K562 (cell line): ENCODE data around the gene POMC. TPM values are rescaled to one million over a fixed set of nuclear protein-coding genes. Genes with fewer than 3 reads are reported as not detected.

Source experiments
- ATAC-seq: fragments of 200-7000 bp; cut with Tn5 transposase; 3 replicates; pipeline ENCODE4 v1.9.1; 2020; ENCODE audit warnings: moderate library complexity
- BruUV-seq: library from RNA; stranded (reverse); fragments of 400-500 nt; replicated peaks from 2 replicates; lab custom pipeline; 2021; lab: Mats Ljungman, UMichigan
- CTCF ChIA-PET: fragments of 300-600 bp; formaldehyde crosslinking; extraction: SDS; loops from one replicate; lab custom pipeline; 2021; ENCODE audit warnings: low intra/inter-chr PET ratio; lab: Yijun Ruan, JAX
- POLR2A ChIA-PET: fragments of 300-600, 350-650 bp; sonication (Branson Sonifier 250); formaldehyde crosslinking; extraction: SDS; loops from one replicate; lab custom pipeline; 2021; ENCODE audit warnings: antibody characterized with exemption, inconsistent platforms; lab: Yijun Ruan, JAX
- DNase-seq, 4 experiments: peaks; one replicate each; pipeline versions ENCODE4 v3.0.0 to v3.0.0-alpha.2; 2011 to 2018; ENCODE audit warnings: low spot score in 3 of 4, mixed read lengths in 3 of 4; ENCODE audit errors: extremely low read depth in 1 of 4
- FAIRE-seq: peaks from 2 replicates; lab custom pipeline; 2011; peaks lifted over from hg19 to GRCh38; lab: Jason Lieb, UNC
- H2AFZ ChIP-seq: 2 replicates; pipeline ENCODE4 v1.6.0; 2011; ENCODE audit warnings: low read depth, low read length, control low read depth, inconsistent platforms
- H3K27ac ChIP-seq: fragments of 200-600 bp; 3 replicates; pipeline ENCODE4 v1.8.0; 2011; ENCODE audit warnings: low read depth, mild to moderate bottlenecking, control low read depth, inconsistent platforms, low read length, moderate library complexity, mixed read lengths; ENCODE audit errors: extremely low read depth
- H3K27me3 ChIP-seq, 2 experiments: fragments of 300-600 bp in 1 of 2; 2 replicates in 1 of 2; 3 replicates in 1 of 2; pipeline versions ENCODE4 v1.6.0 to v1.8.0; 2011; ENCODE audit warnings: inconsistent platforms in 2 of 2, low read length in 2 of 2, mild to moderate bottlenecking in 1 of 2, mixed read lengths in 1 of 2, moderate library complexity in 1 of 2; ENCODE audit not compliant: control insufficient read depth in 2 of 2, insufficient read depth in 2 of 2
- H3K36me3 ChIP-seq: fragments of 300-600 bp; 3 replicates; pipeline ENCODE4 v1.8.0; 2011; ENCODE audit warnings: mild to moderate bottlenecking, low read length, inconsistent platforms; ENCODE audit not compliant: control insufficient read depth, insufficient read depth
- H3K4me1 ChIP-seq, 2 experiments: fragments of 200-600 bp in 1 of 2; replicated peaks in 1 of 2; 2 replicates in 1 of 2; 3 replicates in 1 of 2; pipeline versions ENCODE4 v1.5.1 to v1.8.0; 2011; ENCODE audit warnings: inconsistent platforms in 2 of 2, low read length in 2 of 2, mild to moderate bottlenecking in 1 of 2, mixed read lengths in 1 of 2, moderate library complexity in 1 of 2; ENCODE audit not compliant: control insufficient read depth in 2 of 2, insufficient read depth in 2 of 2
- H3K4me2 ChIP-seq: 2 replicates; pipeline ENCODE4 v1.6.1; 2011; ENCODE audit warnings: low read length, control low read depth, inconsistent platforms, mixed read lengths; ENCODE audit not compliant: insufficient read depth
- H3K4me3 ChIP-seq: fragments of 200-600 bp; sonication (generic), shearing (Covaris generic); 2 replicates; pipeline ENCODE4 v1.5.1; 2016; ENCODE audit warnings: control low read depth, inconsistent platforms
- H3K79me2 ChIP-seq: fragments of 200-600 bp; 3 replicates; pipeline ENCODE4 v1.8.0; 2011; ENCODE audit warnings: low read length, inconsistent platforms; ENCODE audit not compliant: control insufficient read depth, insufficient read depth
- H3K9ac ChIP-seq, 2 experiments: 2 replicates each; pipeline versions ENCODE4 v1.6.0 to v1.6.1; 2011; ENCODE audit warnings: low read depth in 2 of 2, low read length in 2 of 2, control low read depth in 1 of 2, inconsistent platforms in 1 of 2, mild to moderate bottlenecking in 1 of 2, mixed read lengths in 1 of 2; ENCODE audit not compliant: insufficient read depth in 1 of 2
- H3K9me1 ChIP-seq: one replicate; pipeline ENCODE4 v1.6.0; 2011; ENCODE audit warnings: inconsistent platforms, mild to moderate bottlenecking, low read length, moderate library complexity; ENCODE audit not compliant: control insufficient read depth, insufficient read depth
- H3K9me3 ChIP-seq: replicated peaks from 2 replicates; pipeline ENCODE4 v1.5.1; 2011; ENCODE audit warnings: low read depth, low read length, inconsistent platforms; ENCODE audit not compliant: control insufficient read depth, insufficient read depth
- H4K20me1 ChIP-seq: replicated peaks from 2 replicates; pipeline ENCODE4 v1.6.1; 2011; ENCODE audit warnings: low read length, inconsistent platforms, mixed read lengths; ENCODE audit not compliant: control insufficient read depth, insufficient read depth
- BACH1 ChIP-seq: fragments of 200-800 bp; sonication (Bioruptor generic); IDR thresholded peaks from 2 replicates; pipeline ENCODE4 v1.6.1; 2016; ENCODE audit warnings: missing genetic modification characterization, missing compliant biosample characterization
- CHD4 ChIP-seq: fragments of 200-600 bp; sonication (generic); IDR thresholded peaks from 3 replicates; pipeline ENCODE4 v1.6.1; 2012; ENCODE audit warnings: low read depth, mild to moderate bottlenecking, mixed read lengths, low read length, inconsistent platforms; ENCODE audit not compliant: insufficient read depth, insufficient replicate concordance, poor library complexity, severe bottlenecking
- ETV1 ChIP-seq: fragments of 450-650 bp; conservative IDR thresholded peaks from 2 replicates; pipeline ENCODE4 v1.6.1; 2016; ENCODE audit warnings: missing genetic modification characterization, control low read depth, low read depth, missing compliant biosample characterization
- NUFIP1 ChIP-seq: fragments of 450-650 bp; IDR thresholded peaks from 2 replicates; pipeline ENCODE4 v1.6.1; 2018; ENCODE audit not compliant: partially characterized antibody
- PURB ChIP-seq: sonication (generic); formaldehyde crosslinking; IDR thresholded peaks from 2 replicates; pipeline ENCODE4 v1.9.0; 2021; ENCODE audit warnings: low read depth, mild to moderate bottlenecking, missing genetic modification reagents
- RCOR1 ChIP-seq, 2 experiments: IDR thresholded peaks; 2 replicates each; pipeline ENCODE4 v1.6.1; 2012; ENCODE audit warnings: low read depth in 2 of 2, low read length in 2 of 2, borderline replicate concordance in 1 of 2, improper control_type of control experiment in 1 of 2
- SAP30 ChIP-seq: fragments of 200-600 bp; sonication (generic); IDR thresholded peaks from 2 replicates; pipeline ENCODE4 v1.6.1; 2012; ENCODE audit warnings: borderline replicate concordance, low read depth, mild to moderate bottlenecking, moderate library complexity, low read length, control low read depth, inconsistent platforms; ENCODE audit not compliant: insufficient read depth, poor library complexity, severe bottlenecking
- SMARCA5 ChIP-seq: fragments of 450-650 bp; IDR thresholded peaks from 2 replicates; pipeline ENCODE4 v1.6.1; 2016
- TCF3 ChIP-seq: sonication (generic); formaldehyde crosslinking; IDR thresholded peaks from 2 replicates; pipeline ENCODE4 v1.4.0; 2020; ENCODE audit warnings: mild to moderate bottlenecking, missing genetic modification reagents
- TCF7 ChIP-seq: sonication (generic); IDR thresholded peaks from 2 replicates; pipeline ENCODE4 v1.6.1; 2016; ENCODE audit warnings: antibody characterized with exemption, borderline replicate concordance
- U2AF1 ChIP-seq: fragments of 200-400 bp; formaldehyde crosslinking; optimal IDR thresholded peaks from 2 replicates; pipeline ENCODE3; 2017; ENCODE audit warnings: mild to moderate bottlenecking, low read depth, low read length, moderate library complexity
- ZNF134 ChIP-seq: fragments of 250-450 bp; sonication (Bioruptor Pico); conservative IDR thresholded peaks from 2 replicates; pipeline ENCODE4 v1.4.0; 2020
- ZNF232 ChIP-seq: sonication (generic); formaldehyde crosslinking; IDR thresholded peaks from 2 replicates; pipeline ENCODE4 v1.8.0; 2022; ENCODE audit warnings: mild to moderate bottlenecking, missing genetic modification reagents
- WGBS: fragments of 100-300 bp; shearing (Covaris generic); methylation state at CpG from one replicate; pipeline ENCODE4 v1.1.6; 2016; ENCODE audit warnings: low coverage, mixed read lengths; ENCODE audit not compliant: insufficient coverage; ENCODE audit errors: missing lambda C conversion rate; 5-methylcytosine and 5-hydroxymethylcytosine counted together
- in situ Hi-C: fragments of 300-500 bp; cut with MboI; formaldehyde crosslinking; loops from 4 replicates; pipeline ENCODE4 v1.15.0; 2018; ENCODE audit warnings: inconsistent platforms, mixed read lengths
- intact Hi-C: fragments of 100-400 bp; cut with micrococcal nuclease; formaldehyde crosslinking; loops from 2 replicates; pipeline ENCODE4 v1.14.2; 2022
- polyA plus RNA-seq, 8 experiments: library from polyadenylated mRNA; depleted of rRNA in 4 of 8; stranded (reverse) in 5 of 8; unstranded in 3 of 8; fragments of >200 nt; fragmentation: Nextera tagmentation in 2 of 8; fragmentation: Illumina TruSeq in 1 of 8; extraction: Ambion mirVana in 2 of 8; extraction: Trizol in 1 of 8; gene quantifications; 2 replicates each; pipeline versions ENCODE4 v1.2.1 to v1.2.3, GENCODE V29; 2011 to 2014; ENCODE audit warnings: inconsistent platforms in 1 of 8, missing spikeins in 1 of 8
- total RNA-seq, 7 experiments: library from RNA; depleted of rRNA in 6 of 7; stranded (reverse); fragments of >200 nt in 6 of 7; fragmentation: Illumina TruSeq in 2 of 7; extraction: Trizol in 2 of 7; gene quantifications; 2 replicates each; pipeline versions ENCODE4 v1.2.1 to v1.2.3, GENCODE V29; 2011 to 2021; ENCODE audit warnings: low replicate concordance in 1 of 7
- TF ChIP-seq, protein P1 (sequence below): fragments of 250-450 bp; sonication (Bioruptor Pico); IDR thresholded peaks from 2 replicates; pipeline ENCODE4 v1.5.0; 2021
- TF ChIP-seq, protein P2 (sequence below): fragments of 450-650 bp; IDR thresholded peaks from 2 replicates; pipeline ENCODE4 v1.7.0; 2016; ENCODE audit warnings: borderline replicate concordance
- TF ChIP-seq, protein P3 (sequence below): sonication (generic); formaldehyde crosslinking; IDR thresholded peaks from 2 replicates; pipeline ENCODE4 v1.8.0; 2023; ENCODE audit warnings: mild to moderate bottlenecking, missing genetic modification reagents

POMC gene
- total and polyA plus RNA-seq, 9 of the 15 experiments (the other 6 are each of a cell fraction or from before 2014, with no cell fraction given), result not detected

DNA sequence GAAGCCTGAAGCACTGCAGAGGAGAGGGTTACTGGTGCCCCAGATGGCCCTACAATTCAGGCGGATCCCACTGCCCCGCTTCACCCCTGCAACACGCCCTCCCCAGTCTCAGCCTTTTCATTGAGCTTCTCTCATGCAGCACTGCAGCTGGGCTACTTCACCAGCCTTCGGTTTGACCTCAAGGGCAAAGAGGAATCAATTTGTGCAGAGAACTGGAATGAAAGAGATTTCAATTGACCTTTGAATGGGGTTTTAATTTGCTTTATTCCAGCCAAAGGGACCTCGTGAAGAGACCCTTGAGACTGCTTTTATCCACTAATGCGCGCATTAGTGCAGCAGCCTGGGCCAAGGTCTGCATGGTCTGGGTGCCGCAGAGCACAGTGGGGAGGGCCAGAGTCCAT is 8.8 kb upstream of the POMC start (continued):
- TF ChIP-seq TCF7, result no peak
- TF ChIP-seq, protein P1, sequence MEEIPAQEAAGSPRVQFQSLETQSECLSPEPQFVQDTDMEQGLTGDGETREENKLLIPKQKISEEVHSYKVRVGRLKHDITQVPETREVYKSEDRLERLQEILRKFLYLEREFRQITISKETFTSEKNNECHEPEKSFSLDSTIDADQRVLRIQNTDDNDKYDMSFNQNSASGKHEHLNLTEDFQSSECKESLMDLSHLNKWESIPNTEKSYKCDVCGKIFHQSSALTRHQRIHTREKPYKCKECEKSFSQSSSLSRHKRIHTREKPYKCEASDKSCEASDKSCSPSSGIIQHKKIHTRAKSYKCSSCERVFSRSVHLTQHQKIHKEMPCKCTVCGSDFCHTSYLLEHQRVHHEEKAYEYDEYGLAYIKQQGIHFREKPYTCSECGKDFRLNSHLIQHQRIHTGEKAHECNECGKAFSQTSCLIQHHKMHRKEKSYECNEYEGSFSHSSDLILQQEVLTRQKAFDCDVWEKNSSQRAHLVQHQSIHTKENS (CRISPR knock-in tag), result no peak
- no peak for TF ChIP-seq ZNF134 (CRISPR knock-in tag)
- TF ChIP-seq BACH1 (tag), result no peak
- no peak for TF ChIP-seq SMARCA5
- TF ChIP-seq U2AF1, result no peak

DNA sequence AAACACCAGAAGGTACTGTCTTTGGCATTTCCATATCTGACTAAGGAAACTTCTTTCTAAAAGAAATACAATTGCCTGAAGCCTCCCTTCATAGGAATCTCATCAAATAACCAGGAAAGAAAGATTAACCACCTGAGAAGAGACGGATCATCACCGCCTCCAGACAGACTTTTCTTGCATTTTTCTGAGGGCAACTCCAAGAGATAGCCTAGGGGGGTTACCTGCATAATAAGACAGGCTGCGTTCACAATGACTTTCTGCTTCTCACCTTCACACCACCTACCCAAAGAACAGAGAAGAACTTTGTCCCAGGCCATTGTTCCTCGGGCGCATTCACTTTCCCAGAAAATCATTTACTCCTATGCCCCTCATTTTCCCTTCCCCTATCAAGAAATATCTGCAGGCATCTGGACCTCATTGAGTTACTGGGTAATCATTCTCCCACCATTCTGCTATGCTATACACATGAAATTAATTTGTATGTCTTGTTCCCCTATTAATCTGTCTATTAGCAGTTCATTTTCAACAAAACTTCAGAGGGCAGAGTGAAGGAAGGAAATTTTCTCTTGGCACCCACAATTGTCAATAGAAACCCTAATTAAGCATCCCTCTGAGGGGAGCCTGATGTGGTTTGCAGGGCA is 8.3 kb upstream of the POMC start:
- ChIA-PET POLR2A (no interaction called here), CTCF (no interaction called here)
- no peak for FAIRE-seq
- DNase-seq, result no peak
- H3K9me3 ChIP-seq, result no peaks in the 10 kb centered on the region
- H3K27ac ChIP-seq, result no peak overlapping the region
- no peaks in the 10 kb centered on the region for H3K36me3 ChIP-seq
- H3K9ac ChIP-seq, result no peak overlapping the region
- H3K79me2 ChIP-seq, result no peaks in the 10 kb centered on the region
- intact Hi-C loops, result no loop called here
- no TSS peak for BruUV-seq
- no peak overlapping the region for H3K4me3 ChIP-seq
- in situ Hi-C loops, result no loop called here
- H2AFZ ChIP-seq, result no peak overlapping the region
- no peak for ATAC-seq
- H3K4me1 ChIP-seq, result no peaks in the 10 kb centered on the region
- no peaks in the 10 kb centered on the region; the same call in 1 of the 2 replicates for H4K20me1 ChIP-seq
- WGBS, result 0% methylated on average over 4 of the region's 5 CpGs
- H3K9me1 ChIP-seq, result no peaks in the 10 kb centered on the region
- no peak overlapping the region for H3K4me2 ChIP-seq
- H3K27me3 ChIP-seq, result peaks cover 13 to 57% of the 10 kb centered on the region in 2 experiments
- TF ChIP-seq SAP30, result no peak
- TF ChIP-seq PURB (CRISPR knock-in tag), result no peak
- no peak for TF ChIP-seq ETV1 (tag)
- no peak for TF ChIP-seq CHD4
- TF ChIP-seq, protein P2, sequence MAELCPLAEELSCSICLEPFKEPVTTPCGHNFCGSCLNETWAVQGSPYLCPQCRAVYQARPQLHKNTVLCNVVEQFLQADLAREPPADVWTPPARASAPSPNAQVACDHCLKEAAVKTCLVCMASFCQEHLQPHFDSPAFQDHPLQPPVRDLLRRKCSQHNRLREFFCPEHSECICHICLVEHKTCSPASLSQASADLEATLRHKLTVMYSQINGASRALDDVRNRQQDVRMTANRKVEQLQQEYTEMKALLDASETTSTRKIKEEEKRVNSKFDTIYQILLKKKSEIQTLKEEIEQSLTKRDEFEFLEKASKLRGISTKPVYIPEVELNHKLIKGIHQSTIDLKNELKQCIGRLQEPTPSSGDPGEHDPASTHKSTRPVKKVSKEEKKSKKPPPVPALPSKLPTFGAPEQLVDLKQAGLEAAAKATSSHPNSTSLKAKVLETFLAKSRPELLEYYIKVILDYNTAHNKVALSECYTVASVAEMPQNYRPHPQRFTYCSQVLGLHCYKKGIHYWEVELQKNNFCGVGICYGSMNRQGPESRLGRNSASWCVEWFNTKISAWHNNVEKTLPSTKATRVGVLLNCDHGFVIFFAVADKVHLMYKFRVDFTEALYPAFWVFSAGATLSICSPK, result no peak
- TF ChIP-seq TCF3 (CRISPR knock-in tag), result no peak
- TF ChIP-seq ZNF232, result no peak
- TF ChIP-seq, protein P3, sequence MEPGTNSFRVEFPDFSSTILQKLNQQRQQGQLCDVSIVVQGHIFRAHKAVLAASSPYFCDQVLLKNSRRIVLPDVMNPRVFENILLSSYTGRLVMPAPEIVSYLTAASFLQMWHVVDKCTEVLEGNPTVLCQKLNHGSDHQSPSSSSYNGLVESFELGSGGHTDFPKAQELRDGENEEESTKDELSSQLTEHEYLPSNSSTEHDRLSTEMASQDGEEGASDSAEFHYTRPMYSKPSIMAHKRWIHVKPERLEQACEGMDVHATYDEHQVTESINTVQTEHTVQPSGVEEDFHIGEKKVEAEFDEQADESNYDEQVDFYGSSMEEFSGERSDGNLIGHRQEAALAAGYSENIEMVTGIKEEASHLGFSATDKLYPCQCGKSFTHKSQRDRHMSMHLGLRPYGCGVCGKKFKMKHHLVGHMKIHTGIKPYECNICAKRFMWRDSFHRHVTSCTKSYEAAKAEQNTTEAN (CRISPR knock-in tag), result no peak
- no peak for TF ChIP-seq NUFIP1
- no peak for TF ChIP-seq RCOR1 (IDR thresholded peaks at IDR 0.05; ENCODE audit: borderline replicate concordance in 1 of 2, low read depth in 2 of 2, low read length in 2 of 2)
